Trophoblast cell (in vitro differentiated cells and primary cell): ENCODE measurements around the gene TMPRSS7.

Experiments
- DNase-seq, 2 donors: peaks; one replicate each; pipeline ENCODE4 v3.0.0-alpha.2; 2016
- H2AFZ ChIP-seq: 2 replicates; pipeline ENCODE4 v1.6.1; 2013; ENCODE audit warnings: low read length, moderate library complexity, mild to moderate bottlenecking; ENCODE audit not compliant: insufficient read depth, poor library complexity
- H2AK5ac ChIP-seq: 2 replicates; pipeline ENCODE4 v1.6.1; 2013; ENCODE audit warnings: mild to moderate bottlenecking, low read length
- H2BK120ac ChIP-seq: 2 replicates; pipeline ENCODE4 v1.6.1; 2013; ENCODE audit warnings: low read length, mild to moderate bottlenecking, moderate library complexity; ENCODE audit not compliant: insufficient read depth, poor library complexity
- H2BK12ac ChIP-seq: 2 replicates; pipeline ENCODE4 v1.6.1; 2013; ENCODE audit warnings: mild to moderate bottlenecking, low read length, moderate library complexity
- H2BK5ac ChIP-seq: 2 replicates; pipeline ENCODE4 v1.6.1; 2013; ENCODE audit warnings: low read length, low read depth, moderate library complexity, mild to moderate bottlenecking; ENCODE audit not compliant: poor library complexity
- H3K14ac ChIP-seq: 2 replicates; pipeline ENCODE4 v1.6.1; 2013; ENCODE audit warnings: mild to moderate bottlenecking, low read length
- H3K18ac ChIP-seq: 2 replicates; pipeline ENCODE4 v1.6.1; 2013; ENCODE audit warnings: mild to moderate bottlenecking, low read length
- H3K23ac ChIP-seq: 2 replicates; pipeline ENCODE4 v1.6.1; 2013; ENCODE audit warnings: low read length
- H3K27ac ChIP-seq: 2 replicates; pipeline ENCODE4 v1.5.1; 2013; ENCODE audit warnings: low read depth, mild to moderate bottlenecking, inconsistent platforms, low read length, moderate library complexity
- H3K27me3 ChIP-seq: 2 replicates; pipeline ENCODE4 v1.6.1; 2013; ENCODE audit warnings: inconsistent platforms, mild to moderate bottlenecking, low read length, moderate library complexity; ENCODE audit not compliant: insufficient read depth
- H3K36me3 ChIP-seq, 2 experiments: 1 replicate in 1 of 2; 2 replicates in 1 of 2; pipeline ENCODE4 v1.6.1; 2013; ENCODE audit warnings: low read length in 2 of 2, mild to moderate bottlenecking in 2 of 2, moderate library complexity in 1 of 2; ENCODE audit not compliant: insufficient read depth in 2 of 2, control insufficient read depth in 1 of 2
- H3K4ac ChIP-seq: 2 replicates; pipeline ENCODE4 v1.6.1; 2013; ENCODE audit warnings: low read depth, mild to moderate bottlenecking, low read length, moderate library complexity
- H3K4me1 ChIP-seq, 2 experiments: 1 replicate in 1 of 2; 2 replicates in 1 of 2; pipeline ENCODE4 v1.6.1; 2013; ENCODE audit warnings: low read length in 2 of 2, mild to moderate bottlenecking in 2 of 2, moderate library complexity in 1 of 2; ENCODE audit not compliant: insufficient read depth in 2 of 2, control insufficient read depth in 1 of 2
- H3K4me2 ChIP-seq: 2 replicates; pipeline ENCODE4 v1.6.1; 2013; ENCODE audit warnings: inconsistent platforms, mild to moderate bottlenecking, low read length, moderate library complexity
- H3K4me3 ChIP-seq: 2 replicates; pipeline ENCODE4 v1.5.1; 2013; ENCODE audit warnings: mild to moderate bottlenecking, low read depth, low read length, inconsistent platforms
- H3K79me1 ChIP-seq: one replicate; pipeline ENCODE4 v1.6.1; 2013; ENCODE audit warnings: low read length
- H3K79me2 ChIP-seq: 2 replicates; pipeline ENCODE4 v1.6.1; 2013; ENCODE audit warnings: low read length, mild to moderate bottlenecking; ENCODE audit not compliant: control insufficient read depth, insufficient read depth, poor library complexity
- H3K9ac ChIP-seq: 2 replicates; pipeline ENCODE4 v1.6.1; 2013; ENCODE audit warnings: mild to moderate bottlenecking, low read length
- H3K9me3 ChIP-seq: 2 replicates; pipeline ENCODE4 v1.6.1; 2013; ENCODE audit warnings: low read depth, mild to moderate bottlenecking, control low read depth, inconsistent platforms, low read length; ENCODE audit not compliant: insufficient read depth
- H4K12ac ChIP-seq: 2 replicates; pipeline ENCODE4 v1.6.1; 2013; ENCODE audit warnings: low read depth, mild to moderate bottlenecking, low read length, moderate library complexity
- H4K8ac ChIP-seq: 2 replicates; pipeline ENCODE4 v1.6.1; 2013; ENCODE audit warnings: low read depth, mild to moderate bottlenecking, low read length, moderate library complexity
- H4K91ac ChIP-seq: one replicate; pipeline ENCODE4 v1.6.1; 2013; ENCODE audit warnings: low read depth, mild to moderate bottlenecking, low read length, moderate library complexity
- WGBS: extraction: QIAGEN DNeasy Blood & Tissue Kit; methylation state at CpG from one replicate; pipeline ENCODE4 v1.1.7; 2013; ENCODE audit warnings: missing lambda C conversion rate; ENCODE audit not compliant: insufficient read length, insufficient coverage; ENCODE audit errors: extremely low coverage; 5-methylcytosine and 5-hydroxymethylcytosine counted together

The TMPRSS7 gene

GRCh38 chr3:111998636-111999483 lies 35.7 kb upstream of the TMPRSS7 start, which contains the start of gene TAGLN3:
TAGLN3 (plus strand) TSS chr3:111998922; CDS start chr3:111999423, 501 bp downstream.
- H3K27ac ChIP-seq = no peak within 1 kb of the TSS
- H3K18ac ChIP-seq = no peak within 1 kb of the TSS
- no peak within 1 kb of the TSS for H2BK120ac ChIP-seq
- no peaks in the 10 kb centered on the region for H3K9me3 ChIP-seq
- peaks cover 6% of the 10 kb centered on the region in 2 experiments for H3K4me1 ChIP-seq
- no peak within 1 kb of the TSS for H2BK12ac ChIP-seq
- H3K27me3 ChIP-seq = no peaks in the 10 kb centered on the region
- H3K4ac ChIP-seq = no peak within 1 kb of the TSS
- peak within 1 kb of the TSS; percentile 16 for H3K4me3 ChIP-seq
- no peak within 1 kb of the TSS for H2BK5ac ChIP-seq
- peak within 1 kb of the TSS; percentile 37 for H2AFZ ChIP-seq
- no peaks in the 10 kb centered on the region for H3K36me3 ChIP-seq
- no peak within 1 kb of the TSS for H4K8ac ChIP-seq
- H2AK5ac ChIP-seq = no peak within 1 kb of the TSS
- peak within 1 kb of the TSS; percentile 72 for H3K4me2 ChIP-seq
- no CpG with 5 or more reads among the region's 30 CpGs for WGBS
- no peak within 1 kb of the TSS for H3K14ac ChIP-seq
- no peaks in the 10 kb centered on the region for H3K79me2 ChIP-seq
- no peak for DNase-seq
- no peaks in the 10 kb centered on the region for H3K79me1 ChIP-seq
- no peak within 1 kb of the TSS for H4K91ac ChIP-seq
- H4K12ac ChIP-seq = no peak within 1 kb of the TSS
- H3K9ac ChIP-seq = peak within 1 kb of the TSS; percentile 5
- no peak within 1 kb of the TSS for H3K23ac ChIP-seq

- no peaks in the 10 kb centered on the region for H3K36me3 ChIP-seq
- no peak overlapping the region for H2AK5ac ChIP-seq
- no peak overlapping the region for H3K4ac ChIP-seq
- H3K27me3 ChIP-seq = no peaks in the 10 kb centered on the region
- no peak overlapping the region for H4K8ac ChIP-seq
- H3K9me3 ChIP-seq = no peaks in the 10 kb centered on the region
- H3K4me3 ChIP-seq = no peak overlapping the region
- no peaks in the 10 kb centered on the region for H3K79me2 ChIP-seq
- H3K27ac ChIP-seq = no peak overlapping the region
- H4K91ac ChIP-seq = no peak overlapping the region
- no peaks in the 10 kb centered on the region for H3K79me1 ChIP-seq
- DNase-seq = no peak
- no peak overlapping the region for H2AFZ ChIP-seq
- H3K14ac ChIP-seq = no peak overlapping the region
- H3K18ac ChIP-seq = no peak overlapping the region
- no peak overlapping the region for H3K9ac ChIP-seq
- H4K12ac ChIP-seq = no peak overlapping the region
- H2BK120ac ChIP-seq = no peak overlapping the region
- no peak overlapping the region for H3K23ac ChIP-seq
- peak overlapping the region; percentile 72 for H3K4me2 ChIP-seq
- no peak overlapping the region for H2BK5ac ChIP-seq
- no peak overlapping the region for H2BK12ac ChIP-seq
- no CpG with 5 or more reads among the region's 19 CpGs for WGBS
- peaks cover 6 to 7% of the 10 kb centered on the region in 2 experiments for H3K4me1 ChIP-seq
Measured at GRCh38 chr3:111999484-112000324, 34.8 kb upstream of the TMPRSS7 start.

- Histone ChIP-seq H3K23ac (no peak overlapping the region), H3K79me2 (no peaks in the 10 kb centered on the region), H2AK5ac (no peak overlapping the region), H3K4me1 (peaks cover 6 to 8% of the 10 kb centered on the region in 2 experiments), H3K9ac (no peak overlapping the region), H3K18ac (no peak overlapping the region), H2BK12ac (no peak overlapping the region), H3K27ac (no peak overlapping the region), H3K14ac (no peak overlapping the region), H4K91ac (no peak overlapping the region), H3K27me3 (no peaks in the 10 kb centered on the region), H3K4me3 (no peak overlapping the region), H3K36me3 (no peaks in the 10 kb centered on the region), H2AFZ (no peak overlapping the region), H4K8ac (no peak overlapping the region), H3K79me1 (no peaks in the 10 kb centered on the region), H3K9me3 (no peaks in the 10 kb centered on the region), H2BK120ac (no peak overlapping the region), H4K12ac (no peak overlapping the region), H2BK5ac (no peak overlapping the region), H3K4ac (no peak overlapping the region), H3K4me2 (no peak overlapping the region)
- no CpG with 5 or more reads among the region's 5 CpGs for WGBS
- DNase-seq = no peak
Measured at GRCh38 chr3:112000367-112000771, 34.2 kb upstream of the TMPRSS7 start.

- H2BK5ac ChIP-seq = no peak overlapping the region
- no peaks in the 10 kb centered on the region for H3K27me3 ChIP-seq
- H3K9me3 ChIP-seq = no peaks in the 10 kb centered on the region
- no peak overlapping the region for H2AFZ ChIP-seq
- H3K18ac ChIP-seq = no peak overlapping the region
- no peak for DNase-seq
- no peak overlapping the region for H3K14ac ChIP-seq
- H3K23ac ChIP-seq = no peak overlapping the region
- H2BK120ac ChIP-seq = no peak overlapping the region
- no peak overlapping the region for H3K4ac ChIP-seq
- no peaks in the 10 kb centered on the region for H3K36me3 ChIP-seq
- peaks cover 6 to 8% of the 10 kb centered on the region in 2 experiments for H3K4me1 ChIP-seq
- H3K4me2 ChIP-seq = no peak overlapping the region
- WGBS = no CpG with 5 or more reads among the region's 2 CpGs
- no peak overlapping the region for H3K9ac ChIP-seq
- H3K79me1 ChIP-seq = no peaks in the 10 kb centered on the region
- no peak overlapping the region for H2AK5ac ChIP-seq
- no peak overlapping the region for H3K4me3 ChIP-seq
- H4K91ac ChIP-seq = no peak overlapping the region
- no peaks in the 10 kb centered on the region for H3K79me2 ChIP-seq
- no peak overlapping the region for H2BK12ac ChIP-seq
- no peak overlapping the region for H3K27ac ChIP-seq
- H4K12ac ChIP-seq = no peak overlapping the region
- H4K8ac ChIP-seq = no peak overlapping the region
Measured at GRCh38 chr3:112000966-112001365, 33.6 kb upstream of the TMPRSS7 start.
